Endothelial cell of hepatic sinusoid (primary cell): Measurements from ENCODE around the gene KIAA1217.

ENCODE experiments used
- in situ Hi-C: cut with HindIII; loops from 2 replicates; pipeline ENCODE4 v1.10.0; 2017; ENCODE audit warnings: low sequenced_read_pairs

Gene KIAA1217

DNA sequence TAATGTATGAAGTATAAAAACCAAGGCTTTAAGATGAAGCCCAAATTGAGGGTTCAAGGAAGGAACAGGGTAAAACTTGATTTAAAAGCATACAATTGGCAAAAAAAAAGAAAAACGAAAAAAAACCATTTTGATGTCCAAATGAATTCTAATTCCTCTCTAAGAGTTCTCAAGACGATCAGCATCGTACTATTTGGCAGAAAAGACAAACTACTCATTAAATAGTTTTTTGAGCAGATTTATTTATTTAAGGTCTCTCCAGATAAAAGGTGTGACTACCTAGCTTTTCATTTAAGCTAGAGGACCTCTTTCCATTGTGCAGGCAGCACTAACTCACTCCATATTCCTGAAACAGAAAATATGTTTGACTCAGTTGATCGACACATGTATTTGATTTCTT lies 245.0 kb downstream of the KIAA1217 start:
- in situ Hi-C loops, result loop anchor here (10.0 kb wide), 1 partner anchor 531 kb away; no protein-coding TSS in a partner anchor

DNA sequence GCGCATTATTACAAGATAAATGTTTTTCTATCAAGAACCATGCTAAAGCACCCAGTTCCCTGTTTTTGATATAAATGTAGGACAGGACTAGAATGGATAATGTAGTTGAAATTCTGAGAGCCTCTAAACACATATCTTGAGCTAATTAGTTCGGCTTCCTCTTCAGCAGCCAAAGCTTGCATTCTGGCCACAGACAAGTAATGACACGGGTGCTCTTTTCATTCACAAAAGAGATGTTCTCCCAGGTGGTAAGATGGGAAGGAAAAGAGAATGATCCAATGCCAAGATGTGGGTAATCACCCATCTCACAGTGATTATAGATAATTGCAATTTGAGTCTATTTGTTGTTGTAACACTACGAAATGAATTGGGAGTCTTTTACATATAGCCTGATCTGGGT lies 246.5 kb downstream of the KIAA1217 start:
- in situ Hi-C loops, result loop anchor here (10.0 kb wide), 1 partner anchor 529 kb away; no protein-coding TSS in a partner anchor

DNA sequence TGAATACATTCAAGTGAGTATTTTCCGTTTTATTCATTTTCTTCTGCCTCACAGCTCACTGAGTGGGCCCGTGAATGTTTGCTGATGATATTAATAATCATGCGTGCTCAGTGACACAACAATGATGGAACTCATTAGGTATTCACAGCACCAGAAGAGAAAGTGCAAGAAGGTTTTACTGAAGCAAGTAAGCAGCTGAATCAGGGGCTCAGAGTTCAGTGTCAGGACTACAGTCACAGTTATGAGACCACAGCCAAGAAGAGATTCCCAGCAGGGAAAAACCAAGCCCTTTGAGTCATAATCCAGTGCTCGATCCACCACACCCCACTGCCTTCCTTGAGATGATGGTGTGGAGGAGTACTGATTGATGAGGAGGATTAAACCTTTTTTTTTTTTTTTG lies 247.4 kb downstream of the KIAA1217 start:
- in situ Hi-C loops, result loop anchor here (10.0 kb wide), 1 partner anchor 528 kb away; no protein-coding TSS in a partner anchor

DNA sequence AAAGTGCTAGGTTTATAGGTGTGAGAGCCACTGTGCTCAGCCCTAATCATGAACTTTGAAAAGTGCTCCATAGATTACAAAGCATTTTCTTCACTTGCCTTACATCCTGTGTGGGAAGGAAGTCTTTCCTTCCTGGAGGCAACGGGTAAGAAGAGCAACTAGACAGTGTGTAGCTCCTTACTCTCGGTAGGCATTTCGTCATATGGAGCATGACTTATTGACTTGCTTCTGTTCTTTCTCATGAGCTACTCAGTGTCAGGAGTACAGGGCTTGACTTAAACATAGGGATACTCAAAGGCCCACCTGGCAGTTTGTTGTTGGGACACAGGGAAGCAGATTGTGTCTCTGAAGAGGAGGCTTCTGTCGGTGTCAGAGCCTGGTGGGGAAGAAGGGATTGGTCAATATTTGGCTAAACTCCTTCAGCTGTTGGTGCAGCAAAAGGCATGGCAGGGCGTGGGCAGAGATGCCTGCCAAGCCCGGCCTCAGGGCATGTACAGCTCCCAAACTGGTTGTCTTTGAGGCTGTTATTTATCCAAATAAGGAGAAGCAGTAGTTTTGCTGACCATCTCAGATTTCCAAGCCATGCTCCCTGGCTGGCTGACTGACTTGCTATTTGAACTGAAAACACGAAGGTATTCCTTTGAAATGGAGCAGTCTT lies 248.9 kb downstream of the KIAA1217 start:
- in situ Hi-C loops, result loop anchor here (10.0 kb wide), 1 partner anchor 527 kb away; no protein-coding TSS in a partner anchor

DNA sequence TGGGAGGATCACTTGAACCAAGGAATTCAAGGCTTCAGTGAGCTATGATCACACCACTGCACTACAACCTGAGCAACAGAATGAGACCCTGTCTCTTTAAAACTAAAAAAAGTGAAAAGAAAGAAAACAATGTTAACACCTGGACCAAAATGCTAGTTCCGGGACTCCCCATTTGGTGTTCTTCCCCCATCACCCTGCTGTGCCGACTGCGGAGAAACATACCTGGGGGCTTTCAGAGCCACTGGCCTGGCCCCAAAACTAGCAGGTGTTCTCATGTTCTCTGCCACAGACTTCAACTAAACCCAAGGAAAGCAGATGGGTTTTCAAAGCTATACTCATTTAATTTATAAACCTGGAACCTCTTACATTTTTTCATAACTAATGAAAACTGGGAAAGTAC lies 250.9 kb downstream of the KIAA1217 start:
- in situ Hi-C loops, result loop anchor here (10.0 kb wide), 1 partner anchor 525 kb away; no protein-coding TSS in a partner anchor

DNA sequence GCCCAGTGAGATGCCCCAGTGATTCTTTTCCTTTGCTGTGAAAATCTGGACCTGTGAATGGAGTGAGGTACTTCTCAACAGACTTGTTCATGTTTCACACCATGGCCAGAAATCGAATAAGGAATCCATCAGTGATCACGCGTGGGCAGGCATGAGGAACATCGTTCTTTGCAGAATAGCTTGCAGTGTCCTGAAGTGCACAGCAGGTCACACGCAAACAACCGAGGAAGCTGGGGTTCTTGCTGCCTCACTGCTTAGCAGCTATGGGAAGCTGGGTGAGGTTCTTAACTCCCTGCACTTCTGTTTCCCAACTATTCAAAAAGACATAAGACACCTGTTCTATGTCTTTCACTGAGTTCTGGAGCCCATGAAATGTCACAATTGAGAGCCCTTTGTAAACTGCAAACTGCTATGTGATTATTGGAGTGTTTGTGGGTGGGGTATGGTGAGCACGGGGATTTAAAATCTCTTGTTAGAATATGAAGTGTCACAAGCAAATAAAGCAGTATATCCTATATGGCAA lies 253.4 kb downstream of the KIAA1217 start:
- in situ Hi-C loops, result no loop called here

DNA sequence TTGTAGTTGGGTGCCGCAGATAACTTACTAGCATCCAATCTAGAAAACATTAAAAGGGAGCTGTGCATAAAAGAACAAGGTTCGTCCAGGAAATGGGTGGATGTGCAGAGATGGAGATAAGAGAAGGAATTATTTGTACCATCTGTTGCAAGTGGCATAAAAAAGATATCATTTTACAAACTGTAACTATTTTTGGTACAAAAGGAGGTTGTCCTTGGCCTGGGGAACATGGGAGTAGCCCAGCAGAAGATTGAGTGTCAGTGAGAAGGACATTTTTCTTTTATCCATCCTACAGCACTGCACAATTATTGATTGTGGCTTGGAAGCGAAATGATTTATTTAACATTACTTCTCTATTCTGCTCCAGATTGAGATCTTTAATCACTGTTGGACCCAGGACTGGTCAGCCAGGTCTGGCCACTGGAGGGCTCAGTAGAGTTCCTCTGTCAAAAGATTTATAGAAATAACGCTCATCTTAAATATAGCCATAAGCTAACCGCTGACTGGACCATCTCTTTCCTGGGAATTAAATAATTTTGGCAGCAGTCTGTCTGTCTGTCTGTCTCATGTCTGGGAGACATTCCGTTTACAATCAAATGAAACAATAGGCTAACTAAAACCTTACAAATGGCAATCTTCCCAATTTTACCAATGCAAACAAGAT lies 254.1 kb downstream of the KIAA1217 start:
- in situ Hi-C loops, result no loop called here

DNA sequence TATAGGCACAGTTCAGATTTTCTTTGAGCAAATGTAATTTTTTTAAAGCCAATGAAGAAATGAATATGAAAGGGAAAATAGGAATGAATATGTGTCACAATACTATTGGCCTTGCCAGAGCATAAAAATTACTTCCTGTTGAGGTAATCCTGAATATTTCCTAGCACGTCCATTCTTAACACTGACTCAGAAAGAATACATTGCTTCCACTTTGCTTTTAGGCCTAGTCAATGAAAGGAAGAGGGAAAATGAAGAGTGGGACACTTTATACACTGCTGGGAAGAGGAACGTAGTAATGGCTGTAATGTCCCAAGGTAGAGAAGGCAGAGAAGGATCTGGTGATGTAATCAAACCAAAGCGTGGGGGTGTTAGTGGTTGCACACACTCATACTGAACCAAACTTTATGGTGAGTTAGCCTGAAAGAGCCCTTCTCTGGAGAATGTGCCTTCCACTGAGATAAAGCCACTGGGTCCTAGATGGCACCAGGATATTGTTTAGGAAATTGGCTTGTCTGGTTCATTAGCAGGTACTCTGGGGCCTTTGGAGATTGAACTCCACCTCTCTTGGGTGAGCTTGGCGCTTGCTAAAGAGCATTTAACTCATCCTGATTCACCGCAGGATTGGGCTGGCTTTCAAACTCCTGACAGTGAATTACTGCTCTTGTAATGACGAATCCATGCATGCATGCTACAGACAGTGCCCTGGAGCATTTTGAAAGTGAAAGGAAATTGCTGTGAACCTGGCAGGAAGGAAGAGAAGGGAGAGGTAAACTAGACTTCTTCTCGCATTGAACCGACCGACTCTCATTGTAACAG lies 254.9 kb downstream of the KIAA1217 start:
- in situ Hi-C loops, result no loop called here

DNA sequence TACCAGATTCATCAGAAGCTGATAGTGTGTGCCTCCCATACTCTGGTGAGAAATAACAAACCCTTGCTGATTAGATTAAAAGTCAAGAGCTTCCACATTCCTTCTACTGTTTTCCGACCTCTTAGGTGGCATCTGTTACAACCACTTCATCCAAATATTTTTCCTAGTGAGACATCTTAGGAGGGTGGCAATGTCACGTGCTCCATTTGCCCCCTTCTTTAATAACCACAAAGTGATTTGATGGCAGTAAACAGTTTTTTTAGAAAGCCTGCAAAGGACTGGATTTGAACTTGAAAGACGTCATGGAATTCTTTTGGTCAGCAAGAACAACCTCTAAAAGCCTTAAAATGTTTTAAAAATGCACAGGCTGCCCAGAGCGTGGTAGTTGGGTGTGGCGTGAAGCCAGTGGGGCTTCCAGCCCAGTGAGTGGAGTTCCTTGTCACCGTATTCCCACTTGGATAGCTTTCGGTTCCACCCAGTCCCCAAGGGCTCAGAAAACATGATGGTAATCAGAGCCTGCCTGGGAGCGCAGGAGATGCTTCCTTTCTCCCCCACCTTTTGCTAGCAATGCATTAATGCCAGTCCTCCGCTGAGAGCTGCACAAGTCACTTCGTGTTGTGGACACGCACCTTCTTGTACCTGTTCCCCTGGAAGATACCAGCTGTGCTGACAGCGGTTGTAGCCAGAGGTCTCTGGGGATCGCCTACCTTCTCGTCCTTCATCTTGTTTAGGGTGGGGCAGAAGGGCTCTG lies 256.4 kb downstream of the KIAA1217 start:
- in situ Hi-C loops, result no loop called here

DNA sequence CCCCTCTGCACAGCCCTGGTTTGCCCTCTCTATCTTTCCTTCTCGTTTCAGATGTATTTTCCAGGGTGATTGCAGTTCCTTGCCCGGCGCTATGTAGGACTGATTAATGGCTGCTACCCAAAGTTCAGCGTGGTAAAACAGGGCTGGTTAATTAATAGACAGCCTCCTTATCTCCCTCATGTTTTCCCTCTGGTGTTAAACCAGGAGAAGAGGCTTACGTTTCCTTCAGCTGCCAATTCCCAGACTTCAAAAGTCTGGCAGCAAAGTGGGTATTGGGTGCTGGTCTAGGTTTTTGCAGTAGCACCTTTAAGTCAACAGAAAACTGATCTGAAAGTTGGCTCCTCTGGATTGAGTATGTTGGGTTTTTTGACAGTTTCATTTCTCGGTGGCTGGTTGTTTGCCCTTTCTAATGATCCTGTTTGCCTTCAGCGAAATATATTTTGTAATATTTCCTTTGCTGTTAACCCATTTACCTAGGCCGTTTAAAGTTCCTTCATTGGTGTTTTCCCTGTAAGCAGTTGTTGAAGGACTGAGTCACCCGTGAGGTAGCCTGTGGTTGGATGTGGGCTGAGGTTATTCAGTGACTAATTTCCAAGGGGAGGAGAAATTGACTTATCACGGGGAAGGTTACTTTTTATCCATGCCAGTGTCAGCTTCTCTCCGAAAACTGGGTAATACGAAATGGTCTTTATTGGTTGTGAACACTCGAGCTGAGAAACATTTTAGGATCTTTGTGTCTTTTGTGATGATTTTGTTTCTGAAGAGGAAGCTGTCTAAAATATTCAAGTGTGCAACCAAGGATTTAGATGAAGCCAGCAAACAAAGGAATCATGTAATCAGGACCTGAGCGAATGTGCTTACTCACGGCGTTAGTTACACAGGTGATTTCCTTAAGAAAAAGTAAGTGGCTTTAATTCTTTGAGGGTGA lies 257.2 kb downstream of the KIAA1217 start:
- in situ Hi-C loops, result no loop called here

DNA sequence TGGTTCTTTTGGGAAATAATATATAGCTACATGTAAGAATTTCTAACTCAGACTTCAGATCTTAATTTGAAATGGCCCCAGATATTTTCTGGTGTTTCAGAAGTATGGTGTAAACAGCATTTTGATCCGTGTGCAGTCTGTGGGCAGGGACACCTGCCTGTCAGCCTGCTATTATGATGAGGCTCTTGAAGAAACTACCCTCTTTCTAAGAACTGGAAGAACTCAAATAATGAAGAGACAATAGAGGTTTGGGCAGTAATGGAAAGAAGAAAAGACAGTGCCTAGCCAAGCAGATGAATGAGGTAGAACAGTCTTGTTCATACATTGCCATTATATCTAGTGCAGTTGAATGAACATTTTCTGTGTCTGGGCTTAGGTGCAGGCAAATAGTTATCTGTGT lies 258.2 kb downstream of the KIAA1217 start:
- in situ Hi-C loops, result no loop called here

DNA sequence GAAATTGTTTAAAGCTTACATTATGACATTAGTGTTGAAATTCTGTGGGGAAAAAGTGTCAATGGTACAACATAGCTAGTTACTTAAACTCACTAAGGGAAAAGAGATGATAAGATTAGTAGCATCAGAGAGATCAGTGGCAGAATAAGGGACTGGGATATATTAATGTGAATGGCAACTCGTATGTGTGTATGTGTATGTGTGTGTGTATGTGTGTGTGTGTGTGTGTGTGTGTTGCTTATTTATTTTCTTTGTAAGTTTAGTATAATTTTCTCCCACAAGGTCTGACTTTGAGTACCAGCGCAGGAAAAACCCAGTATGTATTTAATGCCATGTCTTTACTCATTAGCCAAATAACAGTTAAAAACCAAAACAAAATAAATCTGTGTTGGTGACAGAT lies 258.7 kb downstream of the KIAA1217 start:
- in situ Hi-C loops, result no loop called here

DNA sequence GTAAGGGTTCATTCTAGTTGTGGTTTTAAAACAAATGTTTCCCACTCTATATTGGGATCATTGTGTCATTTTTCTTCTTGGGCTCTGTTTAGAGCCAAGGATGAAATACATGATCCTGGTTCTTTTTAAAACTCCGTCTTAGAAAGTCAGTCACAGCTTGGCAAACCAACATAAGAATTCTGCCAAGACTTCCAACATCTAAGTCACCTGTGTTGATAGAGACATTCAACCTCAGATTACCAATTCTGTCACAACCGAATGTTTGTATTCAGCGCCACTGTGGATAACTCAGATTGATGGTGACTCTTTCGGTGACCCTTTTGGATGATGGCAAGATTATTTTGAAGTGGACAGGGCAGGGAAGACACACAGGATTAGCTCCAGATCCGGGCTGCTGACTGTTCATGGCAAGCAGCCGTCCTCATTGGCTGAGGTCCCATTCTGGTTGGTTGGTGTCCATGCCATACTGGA lies 259.4 kb downstream of the KIAA1217 start:
- in situ Hi-C loops, result no loop called here

DNA sequence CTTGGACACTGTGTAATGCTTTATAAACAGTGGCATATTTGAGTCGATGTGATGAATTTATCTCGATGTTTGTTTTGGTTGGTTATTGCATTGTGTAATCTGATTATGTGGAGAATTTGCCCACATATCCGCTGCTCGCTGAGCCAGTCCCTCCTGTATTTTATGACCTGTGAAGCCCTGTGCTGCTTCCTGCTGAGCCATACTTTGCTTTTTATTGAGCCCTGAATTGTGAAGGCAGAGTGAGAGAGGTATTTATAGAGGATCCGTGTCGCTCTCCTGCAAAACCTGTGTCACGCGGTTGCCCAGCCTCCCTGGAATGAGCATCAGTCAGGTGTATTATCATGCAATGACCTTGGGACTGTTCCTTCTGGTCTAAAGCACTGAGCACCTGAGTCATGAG lies 261.1 kb downstream of the KIAA1217 start:
- in situ Hi-C loops, result no loop called here

DNA sequence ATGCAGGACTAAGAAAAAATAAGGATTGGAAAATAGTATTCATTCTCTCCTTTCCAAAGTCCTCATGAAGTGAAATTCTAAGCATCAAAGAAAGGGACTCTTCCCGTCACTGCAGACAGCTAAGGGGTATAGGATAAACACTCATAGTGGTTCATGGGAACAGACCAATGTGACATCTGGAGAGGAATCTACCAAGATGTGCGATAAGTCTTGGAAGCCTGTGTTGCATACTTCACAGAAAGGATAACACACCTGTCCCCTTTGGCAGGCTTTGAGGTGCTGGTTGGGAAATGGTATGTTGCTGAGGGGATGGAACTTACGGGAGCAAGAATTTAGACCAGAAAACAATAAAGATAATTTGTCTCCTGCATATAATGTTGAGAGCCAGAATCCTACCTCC lies 266.7 kb downstream of the KIAA1217 start:
- in situ Hi-C loops, result no loop called here

DNA sequence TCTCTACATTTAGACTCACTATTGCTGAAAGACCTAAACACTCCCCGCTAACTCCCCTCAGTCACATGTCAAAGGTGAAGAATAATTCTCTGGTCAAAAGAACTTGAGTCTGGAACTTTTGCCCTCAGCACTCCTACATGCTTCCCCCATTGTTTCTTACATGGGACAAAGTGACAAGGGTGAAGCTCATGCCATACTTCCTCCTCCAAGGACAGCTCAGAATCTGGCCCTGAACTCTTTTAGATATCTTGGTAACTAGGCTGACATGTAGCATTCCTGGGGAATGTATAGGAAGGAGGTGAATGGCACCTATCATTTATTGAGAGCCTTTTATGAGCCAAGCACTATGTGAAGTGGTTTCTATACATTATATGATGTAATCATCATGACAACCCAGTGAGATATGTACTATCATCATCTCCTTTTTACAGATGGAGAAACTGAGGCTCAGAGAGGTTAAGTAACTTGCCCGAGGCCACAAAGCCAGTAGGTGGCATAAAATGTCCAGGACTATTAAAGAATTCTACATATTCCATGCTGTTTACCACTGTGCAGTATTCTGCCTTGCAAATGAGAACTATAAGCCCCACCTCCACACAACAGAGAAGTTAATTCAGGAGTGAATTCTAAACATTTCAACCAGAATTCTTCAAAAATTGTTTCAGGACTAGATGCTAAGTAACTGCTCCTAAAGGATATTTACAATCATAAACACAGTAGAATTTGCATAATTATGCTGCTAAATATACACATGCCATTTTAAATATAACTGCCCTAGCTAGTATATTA lies 268.2 kb downstream of the KIAA1217 start:
- in situ Hi-C loops, result no loop called here

DNA sequence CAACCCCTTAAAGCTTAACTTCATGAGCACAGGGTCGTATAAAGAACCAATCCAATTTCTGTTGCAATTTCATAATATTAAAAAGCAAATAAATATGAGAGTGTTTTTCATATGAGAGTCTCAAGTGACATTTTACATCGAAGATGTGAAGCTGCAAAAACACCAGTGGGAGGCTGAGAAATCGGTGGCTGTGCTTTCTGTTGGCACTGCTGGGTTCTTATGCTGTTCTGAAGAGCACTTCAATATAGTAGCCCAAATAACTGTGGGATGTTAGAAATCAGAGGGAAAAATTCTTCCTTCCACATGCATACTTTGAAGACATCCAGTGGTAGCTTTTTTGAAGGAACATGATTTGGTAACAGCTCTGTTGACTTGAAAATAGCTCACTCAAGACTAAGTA lies 269.0 kb downstream of the KIAA1217 start:
- in situ Hi-C loops, result no loop called here

DNA sequence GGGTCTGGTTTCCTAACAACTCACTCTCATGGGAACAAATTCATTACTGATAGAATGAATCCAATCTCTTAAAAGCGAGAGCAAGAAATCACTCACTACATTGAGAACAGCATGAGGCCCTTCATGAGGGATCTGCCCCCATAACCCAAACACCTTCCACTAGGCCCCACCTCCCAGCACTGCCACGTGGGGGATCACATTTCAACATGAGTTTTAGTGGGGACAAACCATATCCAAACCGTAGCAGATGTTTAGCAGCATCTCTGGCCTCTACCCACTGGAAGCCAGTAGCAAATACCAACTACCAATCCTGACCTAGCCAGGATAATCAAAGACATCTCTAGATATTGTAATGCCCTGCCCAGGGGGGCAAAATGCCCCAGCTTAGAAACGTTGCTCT lies 270.9 kb downstream of the KIAA1217 start:
- in situ Hi-C loops, result no loop called here

DNA sequence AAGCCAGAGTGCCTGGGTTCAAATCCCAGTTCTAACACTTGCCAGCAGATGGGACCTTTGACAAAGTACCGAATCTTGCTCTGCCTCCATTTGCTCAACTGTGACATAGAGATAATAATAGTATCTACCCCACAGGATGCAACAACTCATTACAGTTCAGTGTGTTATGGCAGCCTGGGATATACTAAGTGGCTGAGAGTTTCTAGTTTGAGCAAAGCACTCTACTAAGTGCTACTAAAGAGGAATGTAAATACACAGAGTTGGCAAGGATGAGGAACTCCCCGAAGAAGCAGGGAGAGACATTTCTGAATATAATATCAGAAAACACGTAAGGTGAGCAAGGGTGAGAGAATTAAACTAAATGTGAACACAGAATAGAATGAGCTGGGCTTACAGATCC lies 271.5 kb downstream of the KIAA1217 start:
- in situ Hi-C loops, result no loop called here
